Measurements from ENCODE around the gene TAF1.

- TF ChIP-seq CTCF (IDR thresholded peaks at IDR 0.05), result no peak
- TF ChIP-seq POLR2AphosphoS5 (IDR thresholded peaks at IDR 0.05), result no peak
These were observed 54.5 kb downstream of the TAF1 start for GRCh38 chrX:71420686-71421085.
